CD4-positive, alpha-beta T cell treated with Interleukin-12 subunit alpha and Interleukin-12 subunit beta, for 1 hour (primary cell): Measurements from ENCODE around the gene SMIM1.
A peak's percentile ranks its signal among the peaks of the same experiment; 100 is the strongest.

Experiments
- DNase-seq: peaks from one replicate; pipeline ENCODE4 v3.0.0-alpha.2; 2020

Gene SMIM1, protein sequence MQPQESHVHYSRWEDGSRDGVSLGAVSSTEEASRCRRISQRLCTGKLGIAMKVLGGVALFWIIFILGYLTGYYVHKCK

DNA sequence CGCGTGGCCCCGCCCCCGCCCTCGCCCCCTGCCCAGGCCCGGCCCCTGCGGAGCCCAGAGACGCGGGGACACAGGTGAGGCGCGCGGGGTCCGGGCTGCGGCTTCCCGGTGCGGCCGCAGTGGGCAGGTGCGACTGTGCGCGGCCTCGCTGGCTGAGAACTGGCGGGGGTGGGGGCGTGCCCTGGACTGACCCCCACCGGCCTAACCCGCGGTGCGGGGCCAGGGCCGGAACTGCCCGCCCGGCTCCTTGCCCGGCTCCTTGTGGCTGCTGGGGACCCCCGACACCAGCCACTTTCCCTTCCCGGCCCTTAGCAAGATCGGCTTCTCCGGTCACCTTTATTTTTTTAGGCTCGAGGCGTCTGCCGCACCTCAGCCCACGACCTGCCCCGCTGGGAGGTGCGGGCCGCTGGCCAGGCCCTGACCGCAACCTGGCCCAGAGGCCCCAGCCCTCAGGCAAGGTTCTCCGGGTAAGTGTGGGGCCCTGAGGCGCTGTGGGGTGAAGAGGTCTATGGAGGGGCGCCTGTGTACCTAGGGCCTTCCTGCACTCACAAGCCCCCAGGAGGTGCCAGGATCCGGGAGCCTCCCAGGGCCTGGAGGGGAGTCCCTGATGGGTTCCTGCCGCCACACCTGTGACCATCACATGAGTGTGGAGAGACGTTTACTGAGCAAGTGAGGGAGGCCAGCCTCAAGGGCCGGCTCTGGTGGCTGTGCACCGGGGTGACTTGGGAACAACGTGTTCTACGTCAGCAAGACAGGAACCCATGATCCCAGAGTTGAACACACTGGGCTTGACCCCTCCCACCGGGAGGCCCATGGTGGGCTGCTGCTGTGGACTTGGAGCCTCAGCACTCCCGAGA is at the start of gene SMIM1:
TSS of gene SMIM1 (plus strand) at position 35 of the 857 bp plus-strand sequence. CDS start 2,625 bp downstream, outside the sequence.
- no peak for DNase-seq

DNA sequence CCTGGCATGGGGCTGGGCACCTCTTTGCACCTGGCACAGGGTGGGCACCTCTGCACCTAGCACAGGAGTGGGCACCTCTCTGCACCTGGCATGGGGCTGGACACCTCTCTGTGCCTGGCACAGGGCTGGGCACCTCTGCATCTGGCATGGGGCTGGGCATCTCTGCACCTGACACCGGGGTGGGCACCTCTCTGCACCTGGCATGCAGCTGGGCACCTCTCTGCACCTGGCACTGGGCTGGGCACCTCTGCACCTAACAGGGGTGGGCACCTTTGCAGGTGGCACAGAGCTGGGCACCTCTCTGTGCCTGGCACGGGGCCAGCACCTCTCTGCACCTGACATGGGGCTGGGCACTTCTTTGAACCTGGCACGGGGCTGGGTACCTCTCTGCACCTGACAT is 49.7 kb upstream of the SMIM1 start:
- DNase-seq = no peak

DNA sequence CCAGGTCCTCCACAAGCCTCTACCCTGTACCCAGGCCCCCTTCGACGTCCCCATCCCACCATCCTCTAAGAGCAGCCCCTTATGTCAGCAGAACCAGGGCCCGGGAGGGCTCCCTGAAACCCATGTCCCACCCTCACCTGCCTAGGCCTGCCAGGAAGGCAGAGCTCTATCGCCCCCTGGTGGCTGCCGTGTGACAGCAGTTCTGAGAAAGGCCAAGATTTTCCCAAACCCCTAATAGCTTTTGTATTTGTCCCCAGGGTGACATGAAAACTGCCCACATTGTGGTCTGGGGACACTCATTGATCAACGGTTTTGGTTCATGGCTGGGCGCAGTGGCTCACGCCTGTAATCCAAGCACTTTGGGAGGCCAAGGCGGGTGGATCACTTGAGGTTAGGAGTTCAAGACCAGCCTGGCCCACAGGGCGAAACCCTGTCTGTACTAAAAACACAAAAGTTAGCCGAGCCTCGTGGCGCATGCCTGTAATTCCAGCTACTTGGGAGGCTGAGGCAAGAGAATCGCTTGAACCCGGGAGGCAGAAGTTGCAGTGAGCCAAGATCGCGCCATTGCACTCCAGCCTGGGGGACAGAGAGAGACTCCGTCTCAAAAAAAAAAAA is 48.0 kb upstream of the SMIM1 start:
- DNase-seq = peak; percentile 70

GRCh38 chr1:3725366-3725765 is 47.2 kb upstream of the SMIM1 start:
- no peak for DNase-seq

DNA sequence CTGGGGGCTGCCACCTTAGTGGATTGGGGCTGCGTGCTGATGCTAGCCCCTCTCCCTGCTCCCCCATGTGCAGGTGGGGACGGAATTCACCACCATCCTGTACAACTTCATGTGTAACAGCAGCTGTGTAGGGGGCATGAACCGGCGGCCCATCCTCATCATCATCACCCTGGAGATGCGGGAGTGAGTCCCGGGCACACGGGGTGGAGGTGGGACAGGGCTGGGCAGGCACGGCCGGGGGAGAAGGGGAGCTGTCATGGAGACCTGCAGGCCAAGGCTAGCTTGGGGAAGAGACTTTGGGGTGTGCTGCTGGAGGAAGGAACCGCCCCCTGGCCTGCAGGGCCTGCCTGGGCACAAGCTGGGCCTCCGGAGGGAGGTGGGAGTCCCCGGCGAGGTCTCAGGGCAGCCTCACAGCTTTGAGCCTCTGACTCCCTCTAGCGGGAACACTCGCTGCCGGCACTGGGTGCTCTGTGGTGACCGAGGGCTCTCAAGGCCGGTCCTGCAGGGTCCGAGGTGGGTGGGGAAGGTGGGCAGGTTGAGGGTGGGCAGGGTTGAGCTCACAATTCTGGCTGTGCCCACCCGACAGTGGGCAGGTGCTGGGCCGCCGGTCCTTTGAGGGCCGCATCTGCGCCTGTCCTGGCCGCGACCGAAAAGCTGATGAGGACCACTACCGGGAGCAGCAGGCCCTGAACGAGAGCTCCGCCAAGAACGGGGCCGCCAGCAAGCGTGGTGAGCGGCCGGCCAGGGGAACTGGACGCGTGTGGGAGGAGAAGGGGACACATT is 45.3 kb upstream of the SMIM1 start:
- DNase-seq = no peak

DNA sequence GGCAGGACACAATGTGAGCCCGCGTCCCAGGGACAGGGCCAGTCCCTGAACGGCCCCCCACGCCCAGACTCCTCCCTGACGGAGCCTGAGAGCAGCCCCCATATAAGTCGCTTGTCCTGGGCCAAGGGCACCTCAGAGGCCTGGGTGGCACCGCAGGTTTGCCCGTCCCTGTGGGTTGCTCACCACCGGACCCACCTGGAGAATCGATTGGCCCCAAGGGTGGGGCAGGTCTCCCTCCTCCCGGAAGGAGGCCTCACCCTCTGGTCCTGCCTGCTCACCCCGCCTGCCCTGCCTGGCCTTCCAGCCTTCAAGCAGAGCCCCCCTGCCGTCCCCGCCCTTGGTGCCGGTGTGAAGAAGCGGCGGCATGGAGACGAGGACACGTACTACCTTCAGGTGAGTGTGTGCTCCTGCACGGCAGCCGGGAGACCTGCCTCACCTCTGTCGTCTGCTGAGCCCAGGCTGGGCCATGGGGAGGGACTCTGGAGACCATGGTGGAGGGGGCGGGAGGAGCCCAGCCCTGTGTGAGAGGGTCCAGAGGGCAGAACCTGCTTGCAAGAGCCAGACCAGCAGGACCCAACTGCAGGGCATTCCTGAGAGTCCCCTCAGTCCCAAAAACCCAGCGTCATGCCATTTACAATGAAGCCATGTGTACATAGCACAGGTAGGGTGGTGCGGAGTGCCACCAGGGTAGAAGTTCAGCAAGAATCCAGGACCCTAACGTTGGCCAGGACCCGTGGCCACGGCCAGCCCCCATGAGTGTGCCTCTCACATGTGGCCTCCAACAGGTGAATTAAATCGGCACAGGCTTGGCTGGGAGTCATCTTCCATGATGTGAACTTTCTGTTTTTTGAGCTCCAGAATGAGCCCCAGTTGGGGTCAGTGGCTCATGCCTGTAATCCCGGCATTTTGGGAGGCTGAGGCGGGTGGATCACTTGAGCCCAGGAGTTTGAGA is 44.4 kb upstream of the SMIM1 start:
- DNase-seq = no peak

- no peak for DNase-seq
Observed at GRCh38 chr1:3729594-3730542, 42.7 kb upstream of the SMIM1 start.

GRCh38 chr1:3730543-3731247 is 41.9 kb upstream of the SMIM1 start:
- DNase-seq = no peak

DNA sequence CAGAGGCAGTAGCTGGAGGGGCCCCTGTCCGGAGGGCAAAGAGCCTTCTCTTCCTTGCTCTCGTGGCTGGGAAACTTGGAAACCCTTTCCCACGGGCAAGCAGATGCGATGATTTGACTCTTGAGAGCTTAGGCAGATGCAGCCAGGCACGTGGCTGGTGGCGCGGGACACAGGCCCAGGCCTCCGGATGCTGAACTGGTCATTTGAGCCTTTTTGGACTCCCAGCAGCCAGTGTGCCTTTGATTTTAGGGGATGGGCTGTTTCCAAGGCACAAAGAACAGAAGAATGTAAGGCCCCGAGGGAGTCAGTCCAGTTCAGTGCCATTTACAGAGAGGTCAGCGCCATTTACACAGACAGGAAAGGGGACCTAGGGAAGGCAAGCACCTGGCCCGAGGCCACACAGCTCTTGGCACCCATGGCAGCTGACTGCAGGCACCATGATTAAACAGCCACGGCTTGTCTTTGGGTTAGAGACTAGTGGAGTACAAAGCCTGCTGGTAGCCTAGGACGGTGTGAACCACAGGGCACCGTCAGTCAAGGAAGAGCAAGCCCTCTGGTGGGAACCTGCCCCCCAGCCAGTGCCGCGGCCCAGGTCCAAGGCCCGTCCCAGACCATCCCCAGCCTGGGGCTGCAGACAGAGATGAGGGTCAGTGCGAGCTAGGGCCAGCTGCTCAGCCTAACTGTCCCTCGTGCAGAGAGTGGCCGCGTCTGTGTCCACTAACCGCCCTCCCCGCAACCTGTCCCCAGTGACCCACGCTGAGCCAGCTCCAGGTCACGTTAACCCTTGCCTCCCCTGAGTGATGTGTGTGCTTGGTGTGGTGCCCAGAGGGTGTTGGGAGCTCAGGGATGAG is 40.7 kb upstream of the SMIM1 start:
- DNase-seq = no peak

GRCh38 chr1:3732434-3733093 is 40.0 kb upstream of the SMIM1 start:
- DNase-seq = no peak

GRCh38 chr1:3733094-3733882 is 39.3 kb upstream of the SMIM1 start:
- DNase-seq = no peak

DNA sequence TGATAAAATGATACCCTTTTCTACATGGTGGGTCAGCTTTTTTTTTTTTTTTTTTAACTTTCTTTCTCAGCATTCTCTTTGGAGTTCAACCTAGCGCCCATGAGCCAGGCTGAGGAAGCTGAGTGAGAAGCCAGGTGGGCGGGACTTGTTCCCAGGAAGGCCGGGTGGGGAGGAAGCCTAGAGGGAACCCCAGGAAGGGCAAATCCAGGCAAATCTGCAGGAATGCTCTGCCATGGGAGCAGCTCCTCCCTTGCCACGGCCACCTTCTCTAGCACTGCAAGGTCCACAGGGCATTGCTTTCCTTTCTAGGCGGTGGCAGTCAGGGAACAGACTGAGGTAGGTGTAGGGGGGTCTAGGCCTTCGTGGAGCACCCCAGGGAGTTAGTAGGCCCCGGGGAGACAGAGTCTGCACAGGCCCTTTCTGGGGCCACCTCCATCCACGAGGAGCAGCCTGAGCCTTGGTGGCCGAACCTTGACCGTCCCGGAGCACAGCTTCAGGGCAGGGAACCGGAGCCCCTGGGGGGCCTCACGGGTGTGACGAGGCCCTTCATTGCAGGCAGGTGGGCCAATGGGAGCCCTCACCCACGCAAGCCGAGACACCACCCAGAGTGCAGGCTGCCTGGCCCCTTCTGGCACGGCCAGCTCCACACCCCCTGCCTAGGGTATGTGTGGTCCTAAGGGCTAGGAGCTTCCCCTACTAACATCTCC is 38.5 kb upstream of the SMIM1 start:
- DNase-seq = no peak

- DNase-seq = no peak
Observed at GRCh38 chr1:3734602-3735001, 37.9 kb upstream of the SMIM1 start.

DNA sequence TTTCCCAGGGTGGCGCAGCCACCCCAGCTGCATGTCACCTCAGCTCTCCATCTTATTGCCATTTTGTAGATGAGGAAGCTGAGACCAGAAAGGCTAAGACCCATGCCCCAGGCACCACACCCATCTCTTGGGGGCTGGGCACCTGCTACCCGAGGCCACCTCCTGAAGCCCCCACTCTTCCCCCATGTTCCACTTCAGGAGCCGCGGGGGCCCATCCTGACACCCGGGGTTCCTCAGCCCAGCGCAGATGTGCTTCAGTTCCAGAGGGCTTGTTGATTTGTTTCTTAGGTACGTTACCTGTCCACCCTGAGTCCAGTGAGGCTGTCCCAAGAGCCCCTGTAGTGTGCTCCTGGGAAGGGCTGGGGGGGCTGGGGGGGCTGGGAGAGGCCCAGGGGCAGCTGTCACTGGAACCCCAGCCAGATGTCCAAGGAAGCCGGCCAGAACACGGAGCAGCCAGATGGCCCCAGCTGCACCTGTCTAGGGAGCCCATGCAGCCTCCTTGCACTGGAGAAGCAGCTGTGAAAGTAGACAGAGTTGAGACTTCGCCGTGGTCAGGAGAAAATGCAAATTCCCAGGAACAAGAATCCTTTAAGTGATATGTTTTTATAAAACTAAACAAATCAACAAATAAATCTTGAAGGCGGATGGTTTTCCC is 37.4 kb upstream of the SMIM1 start:
- no peak for DNase-seq

- DNase-seq = no peak
Observed at GRCh38 chr1:3735688-3736087, 36.9 kb upstream of the SMIM1 start.

DNA sequence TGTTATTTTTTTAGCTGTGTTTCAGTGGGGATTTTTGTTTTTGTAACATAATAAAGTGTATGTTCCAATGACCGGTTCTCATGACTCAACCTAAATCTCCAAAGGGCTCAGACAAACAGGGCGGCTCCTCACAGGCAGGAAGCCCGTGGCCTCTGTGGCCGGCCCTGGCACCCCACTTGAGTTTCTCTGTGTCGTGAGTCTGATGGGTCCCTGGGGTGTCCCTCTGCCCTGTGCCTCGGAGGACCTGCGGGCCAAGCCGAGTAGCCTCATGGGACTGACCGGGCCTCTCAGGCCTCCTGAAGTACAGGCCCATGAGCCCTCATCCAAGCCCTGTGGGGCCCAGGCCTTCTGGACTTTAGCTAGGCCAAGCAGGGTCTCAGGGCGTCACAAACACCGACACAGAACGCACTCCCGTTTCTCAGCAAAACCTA is 36.4 kb upstream of the SMIM1 start:
- DNase-seq = no peak

GRCh38 chr1:3736708-3737107 is 35.8 kb upstream of the SMIM1 start:
- no peak for DNase-seq
